ENCODE data around the gene SFSWAP. TPM values are rescaled to one million over a fixed set of nuclear protein-coding genes. Genes with fewer than 3 reads are reported as not detected.

SFSWAP gene
- total and polyA plus RNA-seq, 4 donors = 6.1 to 21.6 (median 10.1) TPM

DNA sequence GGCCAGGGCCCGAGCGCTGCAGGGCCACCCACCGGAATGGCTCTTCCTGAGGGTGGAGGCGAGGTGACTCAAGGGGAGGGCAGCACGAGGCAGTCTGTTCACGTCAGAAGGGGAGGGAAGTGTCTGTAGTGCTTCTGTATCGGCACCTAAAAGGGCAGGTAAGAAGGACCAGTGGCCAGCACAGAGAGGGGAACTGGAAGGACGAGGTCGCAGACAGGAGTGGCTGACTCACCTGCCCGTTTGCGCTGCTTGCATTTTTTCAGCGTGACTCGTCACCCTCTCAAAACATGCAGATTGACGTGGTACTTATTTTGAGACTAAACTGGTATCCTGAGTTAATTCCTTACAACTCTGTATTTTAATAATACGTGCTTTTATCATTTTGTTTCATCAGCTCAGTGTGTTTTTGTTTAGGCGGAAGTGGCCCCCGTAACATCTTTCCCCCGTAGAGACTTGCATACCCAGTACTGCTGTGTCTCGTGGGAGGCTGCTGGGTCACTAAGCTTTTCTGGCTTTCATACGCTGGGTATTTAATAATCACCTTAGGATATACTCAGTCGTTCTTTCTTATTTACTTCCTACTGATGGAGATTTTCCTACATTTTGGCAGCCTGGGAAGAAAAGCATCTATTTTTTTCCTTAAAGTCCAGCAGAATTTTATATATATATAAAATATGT, 26.4 kb downstream of the SFSWAP start:
- TF ChIP-seq, protein P1, sequence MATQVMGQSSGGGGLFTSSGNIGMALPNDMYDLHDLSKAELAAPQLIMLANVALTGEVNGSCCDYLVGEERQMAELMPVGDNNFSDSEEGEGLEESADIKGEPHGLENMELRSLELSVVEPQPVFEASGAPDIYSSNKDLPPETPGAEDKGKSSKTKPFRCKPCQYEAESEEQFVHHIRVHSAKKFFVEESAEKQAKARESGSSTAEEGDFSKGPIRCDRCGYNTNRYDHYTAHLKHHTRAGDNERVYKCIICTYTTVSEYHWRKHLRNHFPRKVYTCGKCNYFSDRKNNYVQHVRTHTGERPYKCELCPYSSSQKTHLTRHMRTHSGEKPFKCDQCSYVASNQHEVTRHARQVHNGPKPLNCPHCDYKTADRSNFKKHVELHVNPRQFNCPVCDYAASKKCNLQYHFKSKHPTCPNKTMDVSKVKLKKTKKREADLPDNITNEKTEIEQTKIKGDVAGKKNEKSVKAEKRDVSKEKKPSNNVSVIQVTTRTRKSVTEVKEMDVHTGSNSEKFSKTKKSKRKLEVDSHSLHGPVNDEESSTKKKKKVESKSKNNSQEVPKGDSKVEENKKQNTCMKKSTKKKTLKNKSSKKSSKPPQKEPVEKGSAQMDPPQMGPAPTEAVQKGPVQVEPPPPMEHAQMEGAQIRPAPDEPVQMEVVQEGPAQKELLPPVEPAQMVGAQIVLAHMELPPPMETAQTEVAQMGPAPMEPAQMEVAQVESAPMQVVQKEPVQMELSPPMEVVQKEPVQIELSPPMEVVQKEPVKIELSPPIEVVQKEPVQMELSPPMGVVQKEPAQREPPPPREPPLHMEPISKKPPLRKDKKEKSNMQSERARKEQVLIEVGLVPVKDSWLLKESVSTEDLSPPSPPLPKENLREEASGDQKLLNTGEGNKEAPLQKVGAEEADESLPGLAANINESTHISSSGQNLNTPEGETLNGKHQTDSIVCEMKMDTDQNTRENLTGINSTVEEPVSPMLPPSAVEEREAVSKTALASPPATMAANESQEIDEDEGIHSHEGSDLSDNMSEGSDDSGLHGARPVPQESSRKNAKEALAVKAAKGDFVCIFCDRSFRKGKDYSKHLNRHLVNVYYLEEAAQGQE (IDR thresholded peaks at IDR 0.05) = no peak
- TF ChIP-seq, protein P2, sequence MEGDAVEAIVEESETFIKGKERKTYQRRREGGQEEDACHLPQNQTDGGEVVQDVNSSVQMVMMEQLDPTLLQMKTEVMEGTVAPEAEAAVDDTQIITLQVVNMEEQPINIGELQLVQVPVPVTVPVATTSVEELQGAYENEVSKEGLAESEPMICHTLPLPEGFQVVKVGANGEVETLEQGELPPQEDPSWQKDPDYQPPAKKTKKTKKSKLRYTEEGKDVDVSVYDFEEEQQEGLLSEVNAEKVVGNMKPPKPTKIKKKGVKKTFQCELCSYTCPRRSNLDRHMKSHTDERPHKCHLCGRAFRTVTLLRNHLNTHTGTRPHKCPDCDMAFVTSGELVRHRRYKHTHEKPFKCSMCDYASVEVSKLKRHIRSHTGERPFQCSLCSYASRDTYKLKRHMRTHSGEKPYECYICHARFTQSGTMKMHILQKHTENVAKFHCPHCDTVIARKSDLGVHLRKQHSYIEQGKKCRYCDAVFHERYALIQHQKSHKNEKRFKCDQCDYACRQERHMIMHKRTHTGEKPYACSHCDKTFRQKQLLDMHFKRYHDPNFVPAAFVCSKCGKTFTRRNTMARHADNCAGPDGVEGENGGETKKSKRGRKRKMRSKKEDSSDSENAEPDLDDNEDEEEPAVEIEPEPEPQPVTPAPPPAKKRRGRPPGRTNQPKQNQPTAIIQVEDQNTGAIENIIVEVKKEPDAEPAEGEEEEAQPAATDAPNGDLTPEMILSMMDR (IDR thresholded peaks at IDR 0.05; ENCODE audit: low read depth, low read length, missing input control) = no peak
- TF ChIP-seq, protein P3, sequence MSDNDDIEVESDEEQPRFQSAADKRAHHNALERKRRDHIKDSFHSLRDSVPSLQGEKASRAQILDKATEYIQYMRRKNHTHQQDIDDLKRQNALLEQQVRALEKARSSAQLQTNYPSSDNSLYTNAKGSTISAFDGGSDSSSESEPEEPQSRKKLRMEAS (IDR thresholded peaks at IDR 0.05) = no peak
- TF ChIP-seq TAF1 (conservative IDR thresholded peaks at IDR 0.05) = no peak
- no peak for TF ChIP-seq RXRA (IDR thresholded peaks at IDR 0.05)
- TF ChIP-seq RAD21 (IDR thresholded peaks at IDR 0.05) = no peak
- TF ChIP-seq GABPA (IDR thresholded peaks at IDR 0.05 in 1 of 2, conservative IDR thresholded peaks at IDR 0.05 in 1 of 2) = no peak
- TF ChIP-seq, protein P4, sequence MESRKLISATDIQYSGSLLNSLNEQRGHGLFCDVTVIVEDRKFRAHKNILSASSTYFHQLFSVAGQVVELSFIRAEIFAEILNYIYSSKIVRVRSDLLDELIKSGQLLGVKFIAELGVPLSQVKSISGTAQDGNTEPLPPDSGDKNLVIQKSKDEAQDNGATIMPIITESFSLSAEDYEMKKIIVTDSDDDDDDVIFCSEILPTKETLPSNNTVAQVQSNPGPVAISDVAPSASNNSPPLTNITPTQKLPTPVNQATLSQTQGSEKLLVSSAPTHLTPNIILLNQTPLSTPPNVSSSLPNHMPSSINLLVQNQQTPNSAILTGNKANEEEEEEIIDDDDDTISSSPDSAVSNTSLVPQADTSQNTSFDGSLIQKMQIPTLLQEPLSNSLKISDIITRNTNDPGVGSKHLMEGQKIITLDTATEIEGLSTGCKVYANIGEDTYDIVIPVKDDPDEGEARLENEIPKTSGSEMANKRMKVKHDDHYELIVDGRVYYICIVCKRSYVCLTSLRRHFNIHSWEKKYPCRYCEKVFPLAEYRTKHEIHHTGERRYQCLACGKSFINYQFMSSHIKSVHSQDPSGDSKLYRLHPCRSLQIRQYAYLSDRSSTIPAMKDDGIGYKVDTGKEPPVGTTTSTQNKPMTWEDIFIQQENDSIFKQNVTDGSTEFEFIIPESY (IDR thresholded peaks at IDR 0.05) = no peak
- no peak for TF ChIP-seq NR2F2 (IDR thresholded peaks at IDR 0.05)
- no peak for TF ChIP-seq JUND (IDR thresholded peaks at IDR 0.05)
- TF ChIP-seq, protein P5, sequence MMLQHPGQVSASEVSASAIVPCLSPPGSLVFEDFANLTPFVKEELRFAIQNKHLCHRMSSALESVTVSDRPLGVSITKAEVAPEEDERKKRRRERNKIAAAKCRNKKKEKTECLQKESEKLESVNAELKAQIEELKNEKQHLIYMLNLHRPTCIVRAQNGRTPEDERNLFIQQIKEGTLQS (IDR thresholded peaks at IDR 0.05) = no peak
- TF ChIP-seq HNF4G (IDR thresholded peaks at IDR 0.05) = no peak
- no peak for TF ChIP-seq EGR1 (IDR thresholded peaks at IDR 0.05; ENCODE audit: low read depth in 2 of 2)
- no peak for TF ChIP-seq FOXA1 (IDR thresholded peaks at IDR 0.05)
- TF ChIP-seq YY1 (IDR thresholded peaks at IDR 0.05) = no peak
- no peak for TF ChIP-seq SP1 (IDR thresholded peaks at IDR 0.05)
- TF ChIP-seq HNF4A (conservative IDR thresholded peaks at IDR 0.05) = no peak
- TF ChIP-seq FOXA2 (IDR thresholded peaks at IDR 0.05) = no peak
- no peak for DNase-seq (ENCODE audit: low spot score)
- Histone ChIP-seq H3K27me3 (ENCODE audit: control insufficient read depth in 4 of 4, insufficient read depth in 4 of 4, low read length in 3 of 4) (no peaks in the 10 kb centered on the region), H3K27ac (ENCODE audit: low read depth in 1 of 2, low read length in 2 of 2) (no peak overlapping the region), H3K9me3 (ENCODE audit: control insufficient read depth in 4 of 4, low read length in 3 of 4) (no peaks in the 10 kb centered on the region), H3K4me1 (ENCODE audit: control insufficient read depth in 4 of 4, insufficient read depth in 4 of 4, low read length in 3 of 4) (no peaks in the 10 kb centered on the region), H3K9ac (ENCODE audit: low read depth in 1 of 2, low read length in 2 of 2) (no peak overlapping the region), H3K4me3 (ENCODE audit: low read depth in 1 of 3, low read length in 3 of 3) (no peak overlapping the region), H3K36me3 (ENCODE audit: control insufficient read depth in 4 of 4, insufficient read depth in 3 of 4, low read depth in 1 of 4, low read length in 3 of 4) (peaks cover 6 to 58% (median 40%) of the 10 kb centered on the region in 4 donors)
- 94% methylated on average over 21 of the region's 21 CpGs for WGBS
